CD4-positive, alpha-beta T cell treated with Interleukin-6 at 100 ng/mL for 8 hours (primary cell): ENCODE data around the gene LNX1.

Experiments
- DNase-seq: peaks from one replicate; pipeline ENCODE4 v3.0.0-alpha.2; 2020; ENCODE audit warnings: mixed read lengths, low spot score

Gene LNX1

GRCh38 chr4:53599632-53600031, 8.3 kb upstream of the LNX1 start:
- DNase-seq, result no peak

GRCh38 chr4:53598901-53599300, 7.6 kb upstream of the LNX1 start:
- no peak for DNase-seq

GRCh38 chr4:53598483-53598882, 7.2 kb upstream of the LNX1 start:
- no peak for DNase-seq

GRCh38 chr4:53596901-53597300, 5.6 kb upstream of the LNX1 start:
- DNase-seq, result no peak

- no peak for DNase-seq
These were observed 4.5 kb upstream of the LNX1 start for GRCh38 chr4:53595834-53596233.

- no peak for DNase-seq
These were observed 3.9 kb upstream of the LNX1 start for GRCh38 chr4:53595204-53595603.

- DNase-seq, result no peak
These were observed 2.5 kb upstream of the LNX1 start for GRCh38 chr4:53593765-53594164.

GRCh38 chr4:53592686-53593501, 1.6 kb upstream of the LNX1 start:
- DNase-seq, result no peak

GRCh38 chr4:53592122-53592521, 836 bp upstream of the LNX1 start:
- no peak for DNase-seq

- DNase-seq, result no peak
These were observed 1.1 kb downstream of the LNX1 start for GRCh38 chr4:53590187-53590586.

GRCh38 chr4:53589511-53589910, 1.8 kb downstream of the LNX1 start:
- no peak for DNase-seq

- no peak for DNase-seq
These were observed 4.2 kb downstream of the LNX1 start for GRCh38 chr4:53587135-53587534.

GRCh38 chr4:53586121-53586816, 5.0 kb downstream of the LNX1 start:
- DNase-seq, result no peak

GRCh38 chr4:53584658-53585057, 6.6 kb downstream of the LNX1 start:
- DNase-seq, result no peak

- DNase-seq, result no peak
These were observed 7.8 kb downstream of the LNX1 start for GRCh38 chr4:53583513-53583912.

- no peak for DNase-seq
These were observed 9.1 kb downstream of the LNX1 start for GRCh38 chr4:53582194-53582593.

- DNase-seq, result no peak
These were observed 11.0 kb downstream of the LNX1 start for GRCh38 chr4:53580274-53580673.

GRCh38 chr4:53579826-53580225, 11.5 kb downstream of the LNX1 start:
- no peak for DNase-seq

- no peak for DNase-seq
These were observed 14.5 kb downstream of the LNX1 start for GRCh38 chr4:53576676-53577372.

GRCh38 chr4:53576071-53576617, 15.1 kb downstream of the LNX1 start:
- DNase-seq, result no peak

GRCh38 chr4:53575552-53575951, 15.7 kb downstream of the LNX1 start:
- DNase-seq, result no peak

- no peak for DNase-seq
These were observed 16.8 kb downstream of the LNX1 start for GRCh38 chr4:53574528-53574927.

GRCh38 chr4:53573696-53574095, 17.6 kb downstream of the LNX1 start:
- DNase-seq, result no peak
